ENCODE results near the gene HERPUD1.
"Not testable (repeated sequence)": the region's sequence is repeated elsewhere in the genome, so short reads cannot be mapped to it uniquely, and the experiment has no call there.

The HERPUD1 gene

GRCh38 chr16:56971768-56972043, 39.8 kb downstream of the HERPUD1 start:
- H3K4me3 ChIP-seq (replicated peaks; ENCODE audit: insufficient read depth, low read length): no peak overlapping the region
- no peak overlapping the region for H3K27ac ChIP-seq (replicated peaks)
- TF ChIP-seq, protein P1, sequence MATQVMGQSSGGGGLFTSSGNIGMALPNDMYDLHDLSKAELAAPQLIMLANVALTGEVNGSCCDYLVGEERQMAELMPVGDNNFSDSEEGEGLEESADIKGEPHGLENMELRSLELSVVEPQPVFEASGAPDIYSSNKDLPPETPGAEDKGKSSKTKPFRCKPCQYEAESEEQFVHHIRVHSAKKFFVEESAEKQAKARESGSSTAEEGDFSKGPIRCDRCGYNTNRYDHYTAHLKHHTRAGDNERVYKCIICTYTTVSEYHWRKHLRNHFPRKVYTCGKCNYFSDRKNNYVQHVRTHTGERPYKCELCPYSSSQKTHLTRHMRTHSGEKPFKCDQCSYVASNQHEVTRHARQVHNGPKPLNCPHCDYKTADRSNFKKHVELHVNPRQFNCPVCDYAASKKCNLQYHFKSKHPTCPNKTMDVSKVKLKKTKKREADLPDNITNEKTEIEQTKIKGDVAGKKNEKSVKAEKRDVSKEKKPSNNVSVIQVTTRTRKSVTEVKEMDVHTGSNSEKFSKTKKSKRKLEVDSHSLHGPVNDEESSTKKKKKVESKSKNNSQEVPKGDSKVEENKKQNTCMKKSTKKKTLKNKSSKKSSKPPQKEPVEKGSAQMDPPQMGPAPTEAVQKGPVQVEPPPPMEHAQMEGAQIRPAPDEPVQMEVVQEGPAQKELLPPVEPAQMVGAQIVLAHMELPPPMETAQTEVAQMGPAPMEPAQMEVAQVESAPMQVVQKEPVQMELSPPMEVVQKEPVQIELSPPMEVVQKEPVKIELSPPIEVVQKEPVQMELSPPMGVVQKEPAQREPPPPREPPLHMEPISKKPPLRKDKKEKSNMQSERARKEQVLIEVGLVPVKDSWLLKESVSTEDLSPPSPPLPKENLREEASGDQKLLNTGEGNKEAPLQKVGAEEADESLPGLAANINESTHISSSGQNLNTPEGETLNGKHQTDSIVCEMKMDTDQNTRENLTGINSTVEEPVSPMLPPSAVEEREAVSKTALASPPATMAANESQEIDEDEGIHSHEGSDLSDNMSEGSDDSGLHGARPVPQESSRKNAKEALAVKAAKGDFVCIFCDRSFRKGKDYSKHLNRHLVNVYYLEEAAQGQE (IDR thresholded peaks at IDR 0.05; ENCODE audit: insufficient replicate concordance, low read depth): no peak
- TF ChIP-seq, protein P2, sequence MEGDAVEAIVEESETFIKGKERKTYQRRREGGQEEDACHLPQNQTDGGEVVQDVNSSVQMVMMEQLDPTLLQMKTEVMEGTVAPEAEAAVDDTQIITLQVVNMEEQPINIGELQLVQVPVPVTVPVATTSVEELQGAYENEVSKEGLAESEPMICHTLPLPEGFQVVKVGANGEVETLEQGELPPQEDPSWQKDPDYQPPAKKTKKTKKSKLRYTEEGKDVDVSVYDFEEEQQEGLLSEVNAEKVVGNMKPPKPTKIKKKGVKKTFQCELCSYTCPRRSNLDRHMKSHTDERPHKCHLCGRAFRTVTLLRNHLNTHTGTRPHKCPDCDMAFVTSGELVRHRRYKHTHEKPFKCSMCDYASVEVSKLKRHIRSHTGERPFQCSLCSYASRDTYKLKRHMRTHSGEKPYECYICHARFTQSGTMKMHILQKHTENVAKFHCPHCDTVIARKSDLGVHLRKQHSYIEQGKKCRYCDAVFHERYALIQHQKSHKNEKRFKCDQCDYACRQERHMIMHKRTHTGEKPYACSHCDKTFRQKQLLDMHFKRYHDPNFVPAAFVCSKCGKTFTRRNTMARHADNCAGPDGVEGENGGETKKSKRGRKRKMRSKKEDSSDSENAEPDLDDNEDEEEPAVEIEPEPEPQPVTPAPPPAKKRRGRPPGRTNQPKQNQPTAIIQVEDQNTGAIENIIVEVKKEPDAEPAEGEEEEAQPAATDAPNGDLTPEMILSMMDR (IDR thresholded peaks at IDR 0.05; ENCODE audit: insufficient read depth, low read length): no peak
- DNase-seq (ENCODE audit: low read depth in 1 of 2, low spot score in 1 of 2): no peak
- no peaks in the 10 kb centered on the region for H3K27me3 ChIP-seq (ENCODE audit: insufficient read depth, poor library complexity, severe bottlenecking)

- no peak for DNase-seq (ENCODE audit: low read depth in 1 of 2, low spot score in 1 of 2)
- no peak overlapping the region for H3K27ac ChIP-seq (replicated peaks)
- no peak overlapping the region for H3K4me3 ChIP-seq (replicated peaks; ENCODE audit: insufficient read depth, low read length)
- no peaks in the 10 kb centered on the region for H3K27me3 ChIP-seq (ENCODE audit: insufficient read depth, poor library complexity, severe bottlenecking)
- TF ChIP-seq, protein P2 (IDR thresholded peaks at IDR 0.05; ENCODE audit: insufficient read depth, low read length): no peak
These were observed 40.7 kb downstream of the HERPUD1 start for GRCh38 chr16:56972403-56973293.

GRCh38 chr16:56973294-56973689, 41.4 kb downstream of the HERPUD1 start:
- Histone ChIP-seq H3K4me3 (replicated peaks; ENCODE audit: insufficient read depth, low read length) (no peak overlapping the region), H3K27ac (replicated peaks) (no peak overlapping the region), H3K27me3 (ENCODE audit: insufficient read depth, poor library complexity, severe bottlenecking) (no peaks in the 10 kb centered on the region)
- TF ChIP-seq, protein P1 (IDR thresholded peaks at IDR 0.05; ENCODE audit: insufficient replicate concordance, low read depth): no peak
- TF ChIP-seq, protein P2 (IDR thresholded peaks at IDR 0.05; ENCODE audit: insufficient read depth, low read length): no peak
- no peak for TF ChIP-seq POLR2AphosphoS5 (IDR thresholded peaks at IDR 0.05; ENCODE audit: low read depth)
- TF ChIP-seq SPI1 (IDR thresholded peaks at IDR 0.05; ENCODE audit: borderline replicate concordance, low read depth): no peak
- no peak for TF ChIP-seq GABPA (IDR thresholded peaks at IDR 0.05; ENCODE audit: low read depth)
- no peak for DNase-seq (ENCODE audit: low read depth in 1 of 2, low spot score in 1 of 2)

GRCh38 chr16:56973899-56974298, 42.0 kb downstream of the HERPUD1 start:
- H3K27me3 ChIP-seq (ENCODE audit: insufficient read depth, poor library complexity, severe bottlenecking); H3K4me3 ChIP-seq (replicated peaks; ENCODE audit: insufficient read depth, low read length); H3K27ac ChIP-seq (replicated peaks); DNase-seq (ENCODE audit: low read depth in 1 of 2, low spot score in 1 of 2): not testable (repeated sequence)

Data from HL-60 (cell line).